RPMI8226 (cell line): Measurements from ENCODE around the gene SLC22A31.

ENCODE experiments used
- DNase-seq: peaks from one replicate; pipeline ENCODE4 v3.0.0-alpha.2; 2015

The SLC22A31 gene

GRCh38 chr16:89164847-89165680 lies 35.3 kb downstream of the SLC22A31 start:
- DNase-seq: no peak

- DNase-seq: no peak
These were observed 35.9 kb downstream of the SLC22A31 start for GRCh38 chr16:89164436-89164835.

- no peak for DNase-seq
These were observed 37.0 kb downstream of the SLC22A31 start for GRCh38 chr16:89163297-89163696.

- peak; percentile 40 for DNase-seq
These were observed 38.3 kb downstream of the SLC22A31 start for GRCh38 chr16:89161763-89162713.

- no peak for DNase-seq
These were observed 39.2 kb downstream of the SLC22A31 start for GRCh38 chr16:89160977-89161701.

GRCh38 chr16:89159850-89160354 lies 40.4 kb downstream of the SLC22A31 start:
- no peak for DNase-seq

GRCh38 chr16:89159066-89159849 lies 41.1 kb downstream of the SLC22A31 start:
- DNase-seq: no peak

- no peak for DNase-seq
These were observed 42.6 kb downstream of the SLC22A31 start for GRCh38 chr16:89157778-89158177.

GRCh38 chr16:89156740-89157645 lies 43.3 kb downstream of the SLC22A31 start:
- DNase-seq: no peak

- DNase-seq: no peak
These were observed 44.2 kb downstream of the SLC22A31 start for GRCh38 chr16:89155851-89156739.

- no peak for DNase-seq
These were observed 45.1 kb downstream of the SLC22A31 start for GRCh38 chr16:89155184-89155679.

- DNase-seq: no peak
These were observed 45.8 kb downstream of the SLC22A31 start for GRCh38 chr16:89154390-89155183.

- no peak for DNase-seq
These were observed 46.5 kb downstream of the SLC22A31 start for GRCh38 chr16:89153848-89154271.

GRCh38 chr16:89152831-89153700 lies 47.3 kb downstream of the SLC22A31 start:
- no peak for DNase-seq

GRCh38 chr16:89150981-89151380 lies 49.4 kb downstream of the SLC22A31 start:
- DNase-seq: no peak

- DNase-seq: no peak
These were observed 50.1 kb downstream of the SLC22A31 start for GRCh38 chr16:89150090-89150835.

GRCh38 chr16:89149386-89149785 lies 51.0 kb downstream of the SLC22A31 start:
- DNase-seq: peak; percentile 23
